WTC11 (cell line): ENCODE measurements around the gene RPN2. TPM values are rescaled to one million over a fixed set of nuclear protein-coding genes. Genes with fewer than 3 reads are reported as not detected.

Experiments used
- ATAC-seq: fragments of 200-7000 bp; cut with Tn5 transposase; 2 replicates; pipeline ENCODE4 v1.10.0; 2021; ENCODE audit warnings: mild to moderate bottlenecking, moderate library complexity
- CTCF ChIA-PET: fragments of 300-600 bp; sonication (Branson Sonifier 250); formaldehyde crosslinking; loops from one replicate; lab custom pipeline; 2021; ENCODE audit warnings: antibody characterized with exemption; lab: Charles Lee
- POLR2A ChIA-PET: fragments of 350-600 bp; sonication (Branson Sonifier 250); formaldehyde crosslinking; loops from one replicate; lab custom pipeline; 2021; ENCODE audit warnings: antibody characterized with exemption; lab: Charles Lee
- DNase-seq: peaks from one replicate; pipeline ENCODE4 v3.0.0; 2021; ENCODE audit warnings: low spot score
- H3K27ac Mint-ChIP-seq: 2 replicates; pipeline ENCODE4 v1.8.0; 2021; ENCODE audit warnings: mixed read lengths
- H3K27me3 Mint-ChIP-seq: 2 replicates; pipeline ENCODE4 v1.8.0; 2021; ENCODE audit warnings: low read depth, mild to moderate bottlenecking, moderate library complexity, mixed read lengths
- H3K36me3 Mint-ChIP-seq: 2 replicates; pipeline ENCODE4 v1.8.0; 2021; ENCODE audit warnings: mixed read lengths
- H3K4me1 Mint-ChIP-seq: 2 replicates; pipeline ENCODE4 v1.8.0; 2022; ENCODE audit warnings: mixed read lengths
- H3K4me3 Mint-ChIP-seq: 2 replicates; pipeline ENCODE4 v1.8.0; 2021; ENCODE audit warnings: mild to moderate bottlenecking, moderate library complexity, mixed read lengths
- H3K9me3 Mint-ChIP-seq: 2 replicates; pipeline ENCODE4 v1.8.0; 2021; ENCODE audit warnings: mixed read lengths
- ATF6 ChIP-seq: sonication (generic); formaldehyde crosslinking; IDR thresholded peaks from 2 replicates; pipeline ENCODE4 v1.8.1; 2023; ENCODE audit warnings: mild to moderate bottlenecking, missing genetic modification reagents
- CBFB ChIP-seq: sonication (generic); formaldehyde crosslinking; IDR thresholded peaks from 2 replicates; pipeline ENCODE4 v1.8.1; 2022; ENCODE audit warnings: mild to moderate bottlenecking, low read depth, missing genetic modification reagents
- E2F1 ChIP-seq: sonication (generic); formaldehyde crosslinking; IDR thresholded peaks from 2 replicates; pipeline ENCODE4 v1.8.0; 2022; ENCODE audit warnings: mild to moderate bottlenecking, missing genetic modification reagents
- ETV6 ChIP-seq: sonication (generic); formaldehyde crosslinking; IDR thresholded peaks from 2 replicates; pipeline ENCODE4 v1.8.1; 2022; ENCODE audit warnings: mild to moderate bottlenecking, missing genetic modification reagents
- FOXK1 ChIP-seq: sonication (generic); formaldehyde crosslinking; IDR thresholded peaks from 2 replicates; pipeline ENCODE4 v1.8.0; 2022; ENCODE audit warnings: mild to moderate bottlenecking, moderate library complexity, missing genetic modification reagents
- IRF2 ChIP-seq: sonication (generic); formaldehyde crosslinking; IDR thresholded peaks from 2 replicates; pipeline ENCODE4 v1.8.0; 2022; ENCODE audit warnings: low read depth, missing genetic modification reagents, borderline replicate concordance
- KAT7 ChIP-seq: sonication (generic); formaldehyde crosslinking; IDR thresholded peaks from 2 replicates; pipeline ENCODE4 v1.8.1; 2023; ENCODE audit warnings: missing genetic modification reagents, mild to moderate bottlenecking, borderline replicate concordance
- MLX ChIP-seq: sonication (generic); formaldehyde crosslinking; IDR thresholded peaks from 2 replicates; pipeline ENCODE4 v1.8.1; 2023; ENCODE audit warnings: mild to moderate bottlenecking, missing genetic modification reagents, moderate library complexity
- NFATC4 ChIP-seq: fragments of 250-450 bp; sonication (Bioruptor Pico); IDR thresholded peaks from 2 replicates; pipeline ENCODE4 v1.9.0; 2021; ENCODE audit warnings: mild to moderate bottlenecking
- NR1H2 ChIP-seq: sonication (generic); formaldehyde crosslinking; IDR thresholded peaks from 2 replicates; pipeline ENCODE4 v1.9.0; 2021; ENCODE audit warnings: mild to moderate bottlenecking, moderate library complexity, missing genetic modification reagents
- NR2C2 ChIP-seq: sonication (generic); formaldehyde crosslinking; IDR thresholded peaks from 2 replicates; pipeline ENCODE4 v1.8.0; 2022; ENCODE audit warnings: mild to moderate bottlenecking, missing genetic modification reagents
- OVOL2 ChIP-seq: fragments of 250-450 bp; sonication (Bioruptor Pico); IDR thresholded peaks from 2 replicates; pipeline ENCODE4 v1.9.0; 2021; ENCODE audit warnings: mild to moderate bottlenecking, borderline replicate concordance
- RELA ChIP-seq: sonication (generic); formaldehyde crosslinking; IDR thresholded peaks from 2 replicates; pipeline ENCODE4 v1.8.1; 2022; ENCODE audit warnings: missing genetic modification reagents, mild to moderate bottlenecking, borderline replicate concordance
- RORB ChIP-seq: fragments of 250-450 bp; sonication (Bioruptor Pico); IDR thresholded peaks from 2 replicates; pipeline ENCODE4 v1.9.0; 2021; ENCODE audit warnings: mild to moderate bottlenecking
- SMAD3 ChIP-seq: sonication (generic); formaldehyde crosslinking; IDR thresholded peaks from 2 replicates; pipeline ENCODE4 v1.8.0; 2022; ENCODE audit warnings: missing genetic modification reagents, mild to moderate bottlenecking, borderline replicate concordance
- SMAD4 ChIP-seq: sonication (generic); formaldehyde crosslinking; IDR thresholded peaks from 2 replicates; pipeline ENCODE4 v1.8.0; 2022; ENCODE audit warnings: mild to moderate bottlenecking, missing genetic modification reagents
- SP1 ChIP-seq: sonication (generic); formaldehyde crosslinking; conservative IDR thresholded peaks from 2 replicates; pipeline ENCODE4 v1.8.1; 2022; ENCODE audit warnings: missing genetic modification reagents
- TP53 ChIP-seq: sonication (generic); formaldehyde crosslinking; IDR thresholded peaks from 2 replicates; pipeline ENCODE4 v1.8.1; 2023; ENCODE audit warnings: mild to moderate bottlenecking, missing genetic modification reagents
- USF1 ChIP-seq: sonication (generic); formaldehyde crosslinking; IDR thresholded peaks from 2 replicates; pipeline ENCODE4 v1.8.0; 2022; ENCODE audit warnings: mild to moderate bottlenecking, missing genetic modification reagents
- USF2 ChIP-seq: sonication (generic); formaldehyde crosslinking; IDR thresholded peaks from 2 replicates; pipeline ENCODE4 v1.8.1; 2023; ENCODE audit warnings: mild to moderate bottlenecking, missing genetic modification reagents, moderate library complexity
- ZNF121 ChIP-seq: sonication (generic); formaldehyde crosslinking; IDR thresholded peaks from 2 replicates; pipeline ENCODE4 v1.8.0; 2023; ENCODE audit warnings: missing genetic modification reagents
- ZNF232 ChIP-seq: sonication (generic); formaldehyde crosslinking; IDR thresholded peaks from 2 replicates; pipeline ENCODE4 v1.8.0; 2022; ENCODE audit warnings: mild to moderate bottlenecking, missing genetic modification reagents
- ZNF317 ChIP-seq: sonication (generic); formaldehyde crosslinking; IDR thresholded peaks from 2 replicates; pipeline ENCODE4 v1.8.1; 2023; ENCODE audit warnings: low read depth, mild to moderate bottlenecking, moderate library complexity, missing genetic modification reagents, borderline replicate concordance
- ZNF396 ChIP-seq: fragments of 250-450 bp; sonication (Bioruptor Pico); IDR thresholded peaks from 2 replicates; pipeline ENCODE4 v1.8.0; 2021; ENCODE audit warnings: mild to moderate bottlenecking, moderate library complexity, borderline replicate concordance
- ZNF416 ChIP-seq: fragments of 250-450 bp; sonication (Bioruptor Pico); IDR thresholded peaks from 2 replicates; pipeline ENCODE4 v1.9.0; 2021; ENCODE audit warnings: mild to moderate bottlenecking, inconsistent platforms
- ZNF423 ChIP-seq: fragments of 250-450 bp; sonication (Bioruptor Pico); IDR thresholded peaks from 2 replicates; pipeline ENCODE4 v2.1.2; 2022; ENCODE audit warnings: mild to moderate bottlenecking, moderate library complexity
- ZNF512 ChIP-seq: sonication (generic); formaldehyde crosslinking; IDR thresholded peaks from 2 replicates; pipeline ENCODE4 v1.8.1; 2022; ENCODE audit warnings: missing genetic modification reagents, borderline replicate concordance
- ZSCAN18 ChIP-seq: fragments of 250-450 bp; sonication (Bioruptor Pico); IDR thresholded peaks from 2 replicates; pipeline ENCODE4 v2.1.2; 2022; ENCODE audit warnings: mild to moderate bottlenecking, moderate library complexity
- total RNA-seq: library from RNA; stranded (reverse); gene quantifications from 3 replicates; pipeline ENCODE4 v1.2.3, GENCODE V29; 2021

Gene RPN2
- total RNA-seq, 1 experiment from 2014 or later: 205 TPM

GRCh38 chr20:37142708-37143107 lies 36.4 kb upstream of the RPN2 start:
- H3K9me3 Mint-ChIP-seq: no peaks in the 10 kb centered on the region
- ATAC-seq (no peak), DNase-seq (no peak)
- no peaks in the 10 kb centered on the region for H3K36me3 Mint-ChIP-seq
- H3K27ac Mint-ChIP-seq: no peak overlapping the region
- CTCF ChIA-PET: no interaction called here
- TF ChIP-seq E2F1 (CRISPR knock-in tag) (no peak), USF2 (CRISPR knock-in tag) (no peak), USF1 (no peak), IRF2 (CRISPR knock-in tag) (no peak), NR1H2 (CRISPR knock-in tag) (no peak), ZNF232 (no peak), SP1 (CRISPR knock-in tag) (no peak), MLX (CRISPR knock-in tag) (no peak), ZNF423 (CRISPR knock-in tag) (no peak), ZNF317 (CRISPR knock-in tag) (no peak), TP53 (CRISPR knock-in tag) (no peak), OVOL2 (CRISPR knock-in tag) (no peak), NFATC4 (CRISPR knock-in tag) (no peak), NR2C2 (no peak), RELA (CRISPR knock-in tag) (no peak), ZNF396 (CRISPR knock-in tag) (no peak), ZSCAN18 (CRISPR knock-in tag) (no peak), KAT7 (CRISPR knock-in tag) (no peak)
- no peak overlapping the region for H3K4me3 Mint-ChIP-seq
- H3K27me3 Mint-ChIP-seq: no peaks in the 10 kb centered on the region; the same call in 1 of the 2 replicates
- H3K4me1 Mint-ChIP-seq: no peaks in the 10 kb centered on the region
- POLR2A ChIA-PET: no interaction called here

GRCh38 chr20:37144856-37145404 lies 34.2 kb upstream of the RPN2 start:
- H3K9me3 Mint-ChIP-seq: peaks cover 4% of the 10 kb centered on the region
- ATAC-seq (no peak), DNase-seq (no peak)
- H3K27me3 Mint-ChIP-seq: no peaks in the 10 kb centered on the region; the same call in 1 of the 2 replicates
- H3K4me1 Mint-ChIP-seq: no peaks in the 10 kb centered on the region
- no peak overlapping the region for H3K27ac Mint-ChIP-seq
- ChIA-PET POLR2A (interaction anchor here (0.6 kb wide), 1 partner anchor 55 kb away, joined by 3 read pairs; no protein-coding TSS in a partner anchor), CTCF (no interaction called here)
- TF ChIP-seq CBFB (CRISPR knock-in tag) (no peak), ETV6 (no peak), ATF6 (CRISPR knock-in tag) (no peak), ZNF121 (CRISPR knock-in tag) (no peak), RORB (CRISPR knock-in tag) (no peak), SMAD3 (no peak), ZNF416 (CRISPR knock-in tag) (no peak), SMAD4 (no peak), ZNF423 (CRISPR knock-in tag) (no peak), FOXK1 (CRISPR knock-in tag) (no peak), ZNF512 (CRISPR knock-in tag) (no peak)
- no peak overlapping the region for H3K4me3 Mint-ChIP-seq
- no peaks in the 10 kb centered on the region for H3K36me3 Mint-ChIP-seq
